ENCODE results near the gene ANTXR1. TPM values are rescaled to one million over a fixed set of nuclear protein-coding genes. Genes with fewer than 3 reads are reported as not detected.
"Not testable (repeated sequence)": the region's sequence is repeated elsewhere in the genome, so short reads cannot be mapped to it uniquely, and the experiment has no call there.

ANTXR1 gene
- total RNA-seq, 1 experiment from 2014 or later, result 11.1 TPM

- DNase-seq (ENCODE audit: low read depth), result no peak
These were observed 218.8 kb downstream of the ANTXR1 start for GRCh38 chr2:69231612-69232277.

GRCh38 chr2:69235835-69236234 is 222.9 kb downstream of the ANTXR1 start:
- DNase-seq (ENCODE audit: low read depth), result not testable (repeated sequence)

- no peak for DNase-seq (ENCODE audit: low read depth)
These were observed 224.2 kb downstream of the ANTXR1 start for GRCh38 chr2:69237070-69237670.

GRCh38 chr2:69238449-69239031 is 225.6 kb downstream of the ANTXR1 start:
- no peak for DNase-seq (ENCODE audit: low read depth)

- no peak for DNase-seq (ENCODE audit: low read depth)
These were observed 228.1 kb downstream of the ANTXR1 start for GRCh38 chr2:69241093-69241492.

- no peak for DNase-seq (ENCODE audit: low read depth)
These were observed 228.9 kb downstream of the ANTXR1 start for GRCh38 chr2:69241664-69242514.

GRCh38 chr2:69242651-69243051 is 229.7 kb downstream of the ANTXR1 start:
- no peak for DNase-seq (ENCODE audit: low read depth)

GRCh38 chr2:69243652-69244051 is 230.7 kb downstream of the ANTXR1 start:
- DNase-seq (ENCODE audit: low read depth), result no peak

- no peak for DNase-seq (ENCODE audit: low read depth)
These were observed 231.9 kb downstream of the ANTXR1 start for GRCh38 chr2:69244882-69245281.

GRCh38 chr2:69247583-69247982 is 234.6 kb downstream of the ANTXR1 start:
- no peak for DNase-seq (ENCODE audit: low read depth)

GRCh38 chr2:69248232-69248631 is 235.3 kb downstream of the ANTXR1 start:
- no peak for DNase-seq (ENCODE audit: low read depth)

- no peak for DNase-seq (ENCODE audit: low read depth)
These were observed 238.0 kb downstream of the ANTXR1 start for GRCh38 chr2:69250981-69251380.

- no peak for DNase-seq (ENCODE audit: low read depth)
These were observed 239.0 kb downstream of the ANTXR1 start for GRCh38 chr2:69251943-69252342.

- DNase-seq (ENCODE audit: low read depth), result no peak
These were observed 240.1 kb downstream of the ANTXR1 start for GRCh38 chr2:69253112-69253511.

- DNase-seq (ENCODE audit: low read depth), result peak; percentile 60
These were observed 240.8 kb downstream of the ANTXR1 start for GRCh38 chr2:69253611-69254301.

- DNase-seq (ENCODE audit: low read depth), result no peak
These were observed 242.8 kb downstream of the ANTXR1 start for GRCh38 chr2:69255760-69256159.

- not testable (repeated sequence) for DNase-seq (ENCODE audit: low read depth)
These were observed 247.1 kb downstream of the ANTXR1 start for GRCh38 chr2:69259994-69260591.

- no peak for DNase-seq (ENCODE audit: low read depth)
These were observed 247.7 kb downstream of the ANTXR1 start for GRCh38 chr2:69260666-69261065.

GRCh38 chr2:69269330-69269729 is 256.4 kb downstream of the ANTXR1 start:
- DNase-seq (ENCODE audit: low read depth), result no peak

- no peak for DNase-seq (ENCODE audit: low read depth)
These were observed 258.9 kb downstream of the ANTXR1 start for GRCh38 chr2:69271831-69272257.

- no peak for DNase-seq (ENCODE audit: low read depth)
These were observed 260.0 kb downstream of the ANTXR1 start for GRCh38 chr2:69272803-69273471.

All from Daoy (cell line).